NK-92 treated with Interleukin-12 subunit alpha and Interleukin-12 subunit beta, amount 100 ng/mL, for 24 hours (cell line): ENCODE data around the gene HBP1.
"Not testable (repeated sequence)": the region's sequence is repeated elsewhere in the genome, so short reads cannot be mapped to it uniquely, and the experiment has no call there.

Source experiments
- DNase-seq: peaks from one replicate; lab custom pipeline; 2025; lab: John Stamatoyannopoulos, UW

HBP1 gene

GRCh38 chr7:107224374-107225223 is 55.8 kb downstream of the HBP1 start:
- DNase-seq: no peak

DNA sequence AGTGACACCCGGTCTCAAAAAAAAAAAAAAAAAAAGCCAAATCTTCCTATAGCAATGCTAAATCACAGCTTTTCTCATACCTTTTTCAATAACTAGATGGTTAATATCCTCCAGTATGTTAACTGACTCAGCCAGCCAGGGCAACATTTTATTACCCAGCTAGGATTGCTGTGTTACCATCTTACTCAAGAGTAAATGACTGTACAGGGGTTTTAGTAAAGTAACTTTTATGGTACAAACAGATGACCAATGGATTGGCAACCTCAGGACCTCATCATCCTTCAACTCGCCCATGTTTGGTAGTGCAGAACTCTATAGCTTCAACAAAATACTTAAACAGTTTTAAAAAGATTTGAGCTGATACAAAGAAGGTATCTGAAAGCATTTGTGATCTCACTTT is 59.5 kb downstream of the HBP1 start:
- DNase-seq: no peak

DNA sequence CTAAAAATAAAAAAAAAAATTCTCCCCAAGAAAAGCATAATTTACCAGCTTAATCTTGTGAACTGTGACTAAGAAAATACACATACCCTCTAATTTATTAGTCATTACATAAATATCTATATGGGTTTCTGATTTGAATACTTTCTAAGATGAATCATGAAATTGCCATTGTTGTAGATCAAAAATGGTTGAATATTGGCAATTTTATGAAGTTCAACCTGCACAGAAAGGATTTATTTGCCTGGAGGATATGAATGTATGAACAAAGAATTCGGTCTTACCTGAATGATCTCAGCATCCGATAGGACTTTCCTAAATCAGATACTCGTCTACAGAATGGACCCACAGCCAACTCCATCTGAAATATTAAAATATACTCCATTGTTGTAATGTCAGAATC is 61.5 kb downstream of the HBP1 start:
- DNase-seq: no peak

DNA sequence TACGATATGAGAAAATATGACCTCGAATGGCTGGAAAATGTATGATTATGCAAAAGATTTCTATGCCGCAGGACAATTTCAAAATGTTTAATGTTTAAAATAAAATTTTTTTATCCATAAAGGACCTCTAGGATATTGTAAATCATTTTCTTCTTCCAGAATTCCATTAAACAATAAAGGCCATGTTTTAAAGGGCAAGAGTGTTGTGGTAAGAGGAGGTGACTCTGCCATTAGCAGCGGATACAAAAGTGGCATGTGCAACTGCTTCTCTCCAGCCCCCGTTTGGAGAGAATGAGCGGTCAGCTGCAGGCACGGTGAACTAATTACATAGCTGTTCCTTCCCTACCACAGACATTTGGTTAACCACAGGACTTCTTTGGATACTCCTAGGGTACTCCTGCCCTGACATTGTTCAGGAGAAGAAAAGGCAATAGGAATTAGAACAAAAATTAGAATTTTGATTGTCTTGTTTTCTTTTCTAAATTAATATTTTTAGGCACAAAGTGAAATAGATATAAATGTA is 63.8 kb downstream of the HBP1 start:
- no peak for DNase-seq

DNA sequence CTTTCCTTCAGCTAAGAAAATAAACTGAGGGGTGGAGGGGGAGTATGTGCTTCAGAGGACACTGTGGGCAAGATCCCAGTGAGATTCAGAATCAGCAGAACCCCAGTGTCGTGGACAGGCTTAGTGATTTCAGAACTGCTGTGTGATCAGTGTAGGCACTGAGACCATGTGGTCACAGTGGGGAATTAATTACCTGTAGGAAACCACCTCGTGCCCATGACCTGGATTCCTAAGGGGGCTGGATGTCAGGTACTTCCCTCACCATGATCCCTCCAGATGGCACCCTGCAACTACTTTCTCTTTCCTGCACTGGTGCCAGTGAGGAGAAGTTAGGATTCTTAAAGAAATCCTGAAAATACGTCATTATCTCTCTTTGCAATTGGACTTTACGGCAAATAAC is 64.4 kb downstream of the HBP1 start:
- DNase-seq: no peak

GRCh38 chr7:107233981-107234380 is 65.2 kb downstream of the HBP1 start:
- no peak for DNase-seq

DNA sequence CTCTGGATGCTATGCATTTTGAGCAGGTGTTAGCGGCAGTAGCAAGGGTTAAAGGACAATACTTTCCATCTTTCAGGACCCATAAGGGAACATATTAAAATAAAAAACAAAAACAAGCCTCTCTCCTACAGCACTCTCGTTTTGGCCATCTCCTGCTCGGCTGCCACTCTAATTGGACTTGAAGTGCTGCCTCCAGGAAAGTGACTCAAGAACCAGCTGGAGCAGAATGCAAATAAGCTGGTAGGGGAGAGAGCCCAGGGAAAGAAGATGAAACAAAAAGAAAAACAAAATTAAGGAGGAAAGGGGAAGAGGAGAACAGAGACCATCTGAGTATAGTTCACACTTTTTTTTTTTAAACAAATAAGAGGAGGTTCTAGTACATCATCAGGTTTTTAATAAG is 65.6 kb downstream of the HBP1 start:
- no peak for DNase-seq

- no peak for DNase-seq
Observed at GRCh38 chr7:107236862-107237261, 68.1 kb downstream of the HBP1 start.

DNA sequence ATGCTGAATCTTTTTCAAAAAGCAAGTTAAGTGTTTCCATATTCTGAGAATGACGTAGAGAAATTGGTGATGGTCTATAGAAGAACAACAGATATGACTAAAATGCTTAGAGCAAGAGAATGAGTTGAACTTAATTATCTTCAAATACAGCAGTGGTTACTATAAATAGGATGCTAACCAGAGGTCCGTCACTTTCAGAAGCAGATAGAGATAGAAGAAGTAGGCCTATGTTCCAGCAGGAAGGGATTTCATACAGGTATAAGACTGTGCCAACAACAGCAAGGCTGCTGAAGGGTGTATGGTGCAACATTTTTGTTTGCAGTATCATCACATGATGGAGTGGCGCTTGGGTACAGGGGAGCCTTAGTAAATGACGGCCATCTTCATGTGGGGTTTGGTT is 68.6 kb downstream of the HBP1 start:
- no peak for DNase-seq

- no peak for DNase-seq
Observed at GRCh38 chr7:107242267-107242666, 73.5 kb downstream of the HBP1 start.

DNA sequence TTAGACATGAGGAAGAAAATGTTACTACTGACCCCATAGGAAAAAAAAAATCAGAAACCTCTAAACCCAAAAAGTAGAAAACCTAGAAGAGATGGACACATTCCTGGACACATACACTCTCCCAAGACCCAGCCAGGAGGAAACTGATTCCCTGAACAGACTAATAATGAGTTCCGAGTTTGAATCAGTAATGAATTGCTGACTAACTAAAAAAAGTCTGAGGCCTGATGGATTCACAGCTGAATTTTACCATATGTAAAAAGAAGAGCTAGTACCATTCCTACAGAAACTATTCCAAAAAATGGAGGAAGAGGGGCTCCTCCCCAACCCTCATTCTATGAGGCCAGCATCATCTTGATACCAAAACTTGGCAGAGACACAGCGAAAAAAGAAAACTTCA is 75.8 kb downstream of the HBP1 start:
- no peak for DNase-seq

- DNase-seq: not testable (repeated sequence)
Observed at GRCh38 chr7:107246836-107247235, 78.0 kb downstream of the HBP1 start.

GRCh38 chr7:107248551-107249316 is 79.9 kb downstream of the HBP1 start:
- DNase-seq: no peak

DNA sequence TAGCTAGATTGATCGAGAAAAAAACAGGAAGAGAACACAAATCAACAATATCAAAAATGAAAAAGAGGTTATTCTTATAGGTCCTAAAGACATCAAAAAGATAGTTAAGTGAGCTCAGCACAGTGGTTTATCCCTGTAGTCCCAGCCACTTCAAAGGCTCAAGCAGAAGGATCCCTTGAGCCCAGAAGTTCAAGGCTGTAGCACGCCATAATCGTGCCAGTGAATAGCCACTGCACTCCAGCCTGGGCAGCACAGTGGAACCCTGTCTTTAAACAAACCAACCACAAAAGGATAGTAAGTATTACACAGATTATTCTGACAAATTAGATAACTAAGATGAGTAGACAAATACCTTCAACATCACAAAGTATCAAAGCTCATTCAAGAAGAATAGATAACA is 83.2 kb downstream of the HBP1 start:
- no peak for DNase-seq
